Mesenchymal stem cell (in vitro differentiated cells and primary cell): ENCODE measurements around the gene AKT3.
"Not testable (repeated sequence)": the region's sequence is repeated elsewhere in the genome, so short reads cannot be mapped to it uniquely, and the experiment has no call there.

Experiments
- DNase-seq: peaks from one replicate; pipeline ENCODE4 v3.0.0-alpha.2; 2013
- H2AFZ ChIP-seq: one replicate; pipeline ENCODE4 v1.6.1; 2013; ENCODE audit warnings: low read depth, mild to moderate bottlenecking, control low read depth, inconsistent platforms, low read length, moderate library complexity
- H2AK5ac ChIP-seq: 2 replicates; pipeline ENCODE4 v1.6.1; 2013; ENCODE audit warnings: low read length, moderate library complexity, mild to moderate bottlenecking, inconsistent platforms; ENCODE audit not compliant: severe bottlenecking
- H2BK120ac ChIP-seq: one replicate; pipeline ENCODE4 v1.6.1; 2013; ENCODE audit warnings: low read depth, mild to moderate bottlenecking, inconsistent platforms, low read length, moderate library complexity
- H2BK12ac ChIP-seq, 2 experiments: one replicate each; pipeline ENCODE4 v1.6.1; 2013; ENCODE audit warnings: inconsistent platforms in 2 of 2, low read length in 2 of 2, mild to moderate bottlenecking in 2 of 2, moderate library complexity in 2 of 2, control low read depth in 1 of 2
- H2BK15ac ChIP-seq: one replicate; pipeline ENCODE4 v1.6.1; 2013; ENCODE audit warnings: mild to moderate bottlenecking, low read depth, inconsistent platforms; ENCODE audit not compliant: poor library complexity, severe bottlenecking
- H2BK5ac ChIP-seq: 2 replicates; pipeline ENCODE4 v1.6.1; 2013; ENCODE audit warnings: low read depth, mild to moderate bottlenecking, low read length, control low read depth, inconsistent platforms; ENCODE audit not compliant: poor library complexity, severe bottlenecking
- H3K14ac ChIP-seq, 2 experiments: one replicate each; pipeline ENCODE4 v1.6.1; 2013; ENCODE audit warnings: inconsistent platforms in 2 of 2, low read length in 2 of 2, control low read depth in 1 of 2, mild to moderate bottlenecking in 1 of 2, moderate library complexity in 1 of 2
- H3K18ac ChIP-seq, 2 experiments: one replicate each; pipeline ENCODE4 v1.6.1; 2013; ENCODE audit warnings: inconsistent platforms in 2 of 2, low read length in 2 of 2, control low read depth in 1 of 2, low read depth in 1 of 2, mild to moderate bottlenecking in 1 of 2
- H3K23ac ChIP-seq, 2 experiments: one replicate each; pipeline ENCODE4 v1.6.1; 2013; ENCODE audit warnings: inconsistent platforms in 2 of 2, low read length in 2 of 2, mild to moderate bottlenecking in 2 of 2, moderate library complexity in 2 of 2, control low read depth in 1 of 2
- H3K27ac ChIP-seq: 2 replicates; pipeline ENCODE4 v1.5.1; 2013; ENCODE audit warnings: mild to moderate bottlenecking, moderate library complexity, low read length, control low read depth, inconsistent platforms; ENCODE audit not compliant: poor library complexity, severe bottlenecking
- H3K27me3 ChIP-seq, 2 experiments: 2 replicates each; pipeline versions ENCODE4 v1.6.1 to v1.7.0; 2013; ENCODE audit warnings: low read length in 2 of 2, mild to moderate bottlenecking in 2 of 2, moderate library complexity in 2 of 2, control low read depth in 1 of 2, inconsistent platforms in 1 of 2; ENCODE audit not compliant: control insufficient read depth in 1 of 2, insufficient read depth in 1 of 2
- H3K36me3 ChIP-seq, 2 experiments: 2 replicates each; pipeline versions ENCODE4 v1.6.1 to v1.7.0; 2013; ENCODE audit warnings: low read length in 2 of 2, control low read depth in 1 of 2, inconsistent platforms in 1 of 2, low read depth in 1 of 2, mild to moderate bottlenecking in 1 of 2; ENCODE audit not compliant: insufficient read depth in 2 of 2, control insufficient read depth in 1 of 2
- H3K4ac ChIP-seq, 2 experiments: one replicate each; pipeline ENCODE4 v1.6.1; 2013; ENCODE audit warnings: inconsistent platforms in 2 of 2, low read length in 2 of 2, mild to moderate bottlenecking in 2 of 2, moderate library complexity in 2 of 2, control low read depth in 1 of 2, low read depth in 1 of 2
- H3K4me1 ChIP-seq: 2 replicates; pipeline ENCODE4 v1.6.1; 2013; ENCODE audit warnings: low read depth, low read length, control low read depth; ENCODE audit not compliant: control insufficient read depth, insufficient read depth
- H3K4me2 ChIP-seq: 2 replicates; pipeline ENCODE4 v1.6.1; 2013; ENCODE audit warnings: low read length, mild to moderate bottlenecking, inconsistent platforms; ENCODE audit not compliant: poor library complexity, severe bottlenecking
- H3K4me3 ChIP-seq, 2 experiments: 2 replicates each; pipeline versions ENCODE4 v1.5.1 to v1.7.0; 2013; ENCODE audit warnings: low read length in 2 of 2, mild to moderate bottlenecking in 2 of 2, control low read depth in 1 of 2, low read depth in 1 of 2; ENCODE audit not compliant: insufficient read depth in 1 of 2
- H3K79me1 ChIP-seq: replicated peaks from 2 replicates; pipeline ENCODE4 v1.6.1; 2013; ENCODE audit warnings: mild to moderate bottlenecking, control low read depth, low read length, inconsistent platforms; ENCODE audit not compliant: poor library complexity, severe bottlenecking
- H3K9ac ChIP-seq: 2 replicates; pipeline ENCODE4 v1.7.0; 2013; ENCODE audit warnings: mild to moderate bottlenecking, low read length, moderate library complexity
- H3K9me3 ChIP-seq: 2 replicates; pipeline ENCODE4 v1.7.0; 2013; ENCODE audit warnings: mild to moderate bottlenecking, low read length; ENCODE audit not compliant: control insufficient read depth
- H4K8ac ChIP-seq: one replicate; pipeline ENCODE4 v1.6.1; 2013; ENCODE audit warnings: inconsistent platforms, mild to moderate bottlenecking, low read length, moderate library complexity
- H4K91ac ChIP-seq: one replicate; pipeline ENCODE4 v1.6.1; 2013; ENCODE audit warnings: mild to moderate bottlenecking, low read length, inconsistent platforms
- WGBS: methylation state at CpG from one replicate; pipeline ENCODE4 v1.1.7; 2013; ENCODE audit warnings: mixed read lengths; 5-methylcytosine and 5-hydroxymethylcytosine counted together

Gene AKT3

DNA sequence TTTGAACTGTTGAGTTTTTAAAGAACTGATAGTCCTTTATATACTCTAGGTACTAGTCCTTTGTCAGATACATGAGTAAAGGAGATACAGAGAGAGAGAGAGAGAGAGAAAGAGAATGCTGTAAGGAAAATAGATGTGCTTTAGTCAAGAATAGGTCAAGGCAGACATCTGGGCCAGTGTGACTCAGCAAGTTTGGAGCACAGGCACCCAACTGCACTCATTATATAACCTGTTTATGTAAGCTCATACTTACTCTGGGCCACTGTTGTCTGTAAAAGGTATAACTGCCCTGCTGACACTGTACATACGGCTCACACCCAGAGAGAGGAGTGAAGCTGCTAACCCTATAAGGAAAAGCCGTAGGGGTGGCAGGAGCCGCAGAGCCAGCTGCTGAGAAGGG, 32.2 kb upstream of the AKT3 start:
- no peak overlapping the region for H4K8ac ChIP-seq
- no peaks in the 10 kb centered on the region for H3K36me3 ChIP-seq
- peak overlapping the region in 1 of 2 experiments; percentile 5 for H3K18ac ChIP-seq
- no peak overlapping the region for H3K27ac ChIP-seq
- no peak overlapping the region for H2BK5ac ChIP-seq
- H3K27me3 ChIP-seq: no peaks in the 10 kb centered on the region
- DNase-seq: peak; percentile 19
- no peaks in the 10 kb centered on the region for H3K9me3 ChIP-seq
- no peak overlapping the region for H2BK15ac ChIP-seq
- no peaks in the 10 kb centered on the region for H3K79me1 ChIP-seq
- no peak overlapping the region for H3K9ac ChIP-seq
- H3K4ac ChIP-seq: no peak overlapping the region
- H2BK12ac ChIP-seq: no peak overlapping the region
- no peak overlapping the region for H2AFZ ChIP-seq
- no peak overlapping the region for H3K4me3 ChIP-seq
- peak overlapping the region; percentile 92 for H2AK5ac ChIP-seq
- no peak overlapping the region for H2BK120ac ChIP-seq
- H3K4me2 ChIP-seq: no peak overlapping the region
- no peak overlapping the region for H3K14ac ChIP-seq
- H3K23ac ChIP-seq: peak overlapping the region in 1 of 2 experiments; percentile 79
- no peak overlapping the region for H4K91ac ChIP-seq
- 85% methylated on average over 3 of the region's 3 CpGs for WGBS
- H3K4me1 ChIP-seq: peaks cover 3% of the 10 kb centered on the region

GRCh38 chr1:243877058-243877457, 27.0 kb upstream of the AKT3 start:
- not testable (repeated sequence) for H3K4me2 ChIP-seq, H3K23ac ChIP-seq, H2BK12ac ChIP-seq, H2AK5ac ChIP-seq, H3K18ac ChIP-seq, H2AFZ ChIP-seq, H3K14ac ChIP-seq, H3K4me1 ChIP-seq, H3K4me3 ChIP-seq, H3K36me3 ChIP-seq, H3K27ac ChIP-seq, H2BK5ac ChIP-seq, DNase-seq, H3K4ac ChIP-seq, H3K27me3 ChIP-seq, H2BK15ac ChIP-seq, H4K91ac ChIP-seq, H2BK120ac ChIP-seq, H3K9ac ChIP-seq, H4K8ac ChIP-seq, H3K79me1 ChIP-seq
- WGBS: no CpG with 5 or more reads among the region's 3 CpGs
- peaks cover 12% of the 10 kb centered on the region for H3K9me3 ChIP-seq

GRCh38 chr1:243855616-243856318, 5.7 kb upstream of the AKT3 start:
- no peak overlapping the region for H3K27ac ChIP-seq
- H2AK5ac ChIP-seq: no peak overlapping the region
- H2BK5ac ChIP-seq: no peak overlapping the region
- no peak overlapping the region for H3K9ac ChIP-seq
- H3K23ac ChIP-seq: no peak overlapping the region
- H4K8ac ChIP-seq: no peak overlapping the region
- no peak overlapping the region for H3K4ac ChIP-seq
- H3K4me1 ChIP-seq: no peaks in the 10 kb centered on the region
- no peak for DNase-seq
- H3K14ac ChIP-seq: no peak overlapping the region
- H3K4me3 ChIP-seq: no peak overlapping the region
- H3K18ac ChIP-seq: no peak overlapping the region
- no peak overlapping the region for H2BK12ac ChIP-seq
- H3K27me3 ChIP-seq: peaks cover 0 to 16% of the 10 kb centered on the region in 2 experiments
- no peak overlapping the region for H2AFZ ChIP-seq
- H3K9me3 ChIP-seq: no peaks in the 10 kb centered on the region
- no peaks in the 10 kb centered on the region for H3K79me1 ChIP-seq
- H4K91ac ChIP-seq: no peak overlapping the region
- H3K36me3 ChIP-seq: no peaks in the 10 kb centered on the region
- no peak overlapping the region for H2BK120ac ChIP-seq
- H3K4me2 ChIP-seq: no peak overlapping the region
- no peak overlapping the region for H2BK15ac ChIP-seq
- WGBS: 89% methylated on average over 9 of the region's 11 CpGs

- Histone ChIP-seq H3K79me1 (no peaks in the 10 kb centered on the region), H3K9ac (peak overlapping the region; percentile 88), H3K4me3 (peak overlapping the region in 1 of 2 experiments; percentile 89), H2AFZ (no peak overlapping the region), H2AK5ac (no peak overlapping the region), H3K36me3 (no peaks in the 10 kb centered on the region), H4K91ac (no peak overlapping the region), H3K4me2 (no peak overlapping the region), H3K4me1 (peaks cover 1% of the 10 kb centered on the region), H2BK12ac (no peak overlapping the region), H3K14ac (no peak overlapping the region), H3K18ac (no peak overlapping the region), H2BK15ac (no peak overlapping the region), H2BK5ac (no peak overlapping the region), H2BK120ac (no peak overlapping the region), H3K9me3 (no peaks in the 10 kb centered on the region), H3K27me3 (no peaks in the 10 kb centered on the region), H3K4ac (no peak overlapping the region), H3K23ac (no peak overlapping the region), H4K8ac (no peak overlapping the region), H3K27ac (no peak overlapping the region)
- WGBS: 33% methylated on average over 1 of the region's 3 CpGs
- no peak for DNase-seq
Measured at GRCh38 chr1:243851765-243852164, 1.7 kb upstream of the AKT3 start.
